HG03460 (cell line): ENCODE measurements around the gene AARSD1.
A peak's percentile ranks its signal among the peaks of the same experiment; 100 is the strongest.
"Not testable (repeated sequence)": the region's sequence is repeated elsewhere in the genome, so short reads cannot be mapped to it uniquely, and the experiment has no call there.

Experiments
- ATAC-seq: cut with Tn5 transposase; IDR thresholded peaks from one replicate; pipeline ENCODE4 v1.9.1; 2021; ENCODE audit not compliant: unreplicated experiment

AARSD1 gene

DNA sequence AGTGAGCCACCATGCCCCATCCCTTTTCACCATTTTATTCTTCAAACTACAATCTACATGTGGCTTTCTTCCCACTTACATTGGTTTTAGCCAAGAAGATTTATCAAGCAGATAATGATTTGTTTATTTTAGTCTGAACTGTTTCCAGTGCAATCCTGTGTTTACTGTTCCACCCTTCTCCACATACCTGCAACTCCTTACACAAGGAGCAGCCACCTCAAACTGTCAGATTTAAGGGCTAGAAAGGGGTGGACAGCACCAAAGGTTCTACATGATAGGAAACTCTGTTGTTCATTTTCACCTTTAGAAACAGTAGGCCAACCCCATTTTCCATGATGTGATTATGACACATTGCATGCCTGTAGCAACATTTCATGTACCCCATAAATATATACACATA is 18.0 kb upstream of the AARSD1 start:
- no peak for ATAC-seq

DNA sequence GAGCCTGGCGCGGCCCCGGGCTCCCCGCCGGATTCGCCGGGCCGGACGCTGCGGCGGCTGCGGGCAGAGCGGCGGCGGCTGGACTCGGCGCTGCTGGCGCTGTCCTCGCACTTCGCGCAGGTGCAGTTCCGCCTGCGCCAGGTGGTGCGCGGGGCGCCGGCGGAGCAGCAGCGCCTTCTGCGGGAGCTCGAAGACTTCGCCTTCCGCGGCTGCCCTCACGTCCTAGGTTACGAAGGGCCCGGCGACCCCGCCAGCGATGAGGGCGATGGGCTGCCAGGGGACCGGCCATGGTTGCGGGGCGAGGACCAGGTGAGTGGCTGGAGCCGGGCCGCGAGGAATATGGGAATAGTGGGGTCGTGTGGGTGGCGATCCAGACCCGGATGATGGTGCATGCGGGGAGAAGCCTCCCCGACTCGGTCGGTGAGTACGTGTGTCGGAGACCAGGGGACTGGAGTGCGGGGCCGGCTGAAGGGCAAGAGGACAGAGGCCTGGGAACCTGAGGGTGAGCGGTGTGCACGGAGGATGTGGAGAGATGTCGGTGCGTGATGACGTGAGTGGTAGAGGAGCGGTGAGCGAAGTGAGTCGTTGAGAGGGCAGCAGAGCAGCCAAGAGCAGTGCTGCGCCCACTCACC is 16.6 kb upstream of the AARSD1 start:
- peak; percentile 41 for ATAC-seq

DNA sequence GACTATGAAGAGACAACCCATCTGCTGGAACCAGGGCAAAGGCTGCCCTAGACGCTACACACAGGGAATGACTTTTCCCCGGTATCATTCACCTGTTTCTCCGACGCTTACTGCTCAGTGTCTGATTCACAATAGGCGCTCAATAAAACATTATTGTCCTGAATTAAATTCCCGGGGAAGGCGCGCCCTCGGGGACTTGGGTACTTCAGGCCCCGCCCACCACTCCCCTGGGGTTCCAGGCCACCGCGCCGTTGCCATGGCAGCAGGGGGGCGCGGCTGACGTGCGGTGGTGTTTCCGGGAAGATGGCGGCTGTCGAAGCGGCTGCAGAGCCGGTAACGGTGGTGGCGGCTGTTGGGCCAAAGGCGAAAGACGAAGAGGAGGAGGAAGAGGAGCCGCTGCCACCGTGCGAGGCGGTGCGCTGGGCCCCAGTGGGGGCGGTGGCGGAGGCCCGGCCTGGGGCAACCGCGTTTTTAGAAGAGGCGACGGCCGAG is 16.1 kb upstream of the AARSD1 start, which contains the start of gene RUNDC1:
Gene RUNDC1 (plus strand): TSS at position 292 of the 492 bp plus-strand sequence. CDS start 12 bp downstream, at position 304.
- peak; percentile 59 for ATAC-seq

DNA sequence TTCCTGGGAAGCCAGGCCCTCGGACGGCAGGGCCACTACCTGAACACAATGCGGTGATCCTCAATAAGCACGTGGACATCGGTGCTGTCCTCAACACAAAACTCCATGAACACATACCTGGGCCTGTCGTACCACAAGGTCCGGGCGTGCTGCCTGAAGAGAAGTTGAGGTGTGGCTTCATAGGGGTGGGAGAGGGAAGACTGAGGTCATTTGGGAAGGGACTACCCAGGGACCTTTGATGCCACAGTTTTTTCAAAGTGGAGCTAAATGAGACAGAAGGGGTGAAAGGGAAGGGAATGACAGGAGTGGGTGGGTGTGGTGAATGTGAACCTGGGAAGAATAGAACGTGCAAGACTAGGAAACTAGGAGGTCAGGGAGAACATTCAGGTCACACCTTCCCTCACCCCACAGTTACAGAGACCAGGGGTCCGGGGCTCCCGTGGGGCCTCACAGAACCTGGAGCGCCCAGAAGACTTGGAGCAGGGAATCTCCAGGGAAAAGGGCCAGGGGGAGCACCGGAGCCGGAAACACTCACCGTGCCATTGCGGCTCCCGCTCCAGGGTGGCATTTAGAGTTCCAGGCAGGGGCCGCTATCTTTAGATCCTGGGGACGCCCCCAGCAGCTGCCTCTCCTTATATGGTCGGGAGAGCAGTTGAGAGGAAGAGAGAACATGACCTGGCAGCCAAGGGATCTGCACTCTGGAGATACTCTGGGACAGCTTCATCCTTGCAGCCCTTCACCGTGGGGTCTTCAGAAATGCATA is 15.4 kb upstream of the AARSD1 start, which contains the start of gene PTGES3L:
Gene PTGES3L (minus strand): TSS at position 570 of the 763 bp plus-strand sequence. CDS start 27 bp downstream, at position 543.
- no peak for ATAC-seq

DNA sequence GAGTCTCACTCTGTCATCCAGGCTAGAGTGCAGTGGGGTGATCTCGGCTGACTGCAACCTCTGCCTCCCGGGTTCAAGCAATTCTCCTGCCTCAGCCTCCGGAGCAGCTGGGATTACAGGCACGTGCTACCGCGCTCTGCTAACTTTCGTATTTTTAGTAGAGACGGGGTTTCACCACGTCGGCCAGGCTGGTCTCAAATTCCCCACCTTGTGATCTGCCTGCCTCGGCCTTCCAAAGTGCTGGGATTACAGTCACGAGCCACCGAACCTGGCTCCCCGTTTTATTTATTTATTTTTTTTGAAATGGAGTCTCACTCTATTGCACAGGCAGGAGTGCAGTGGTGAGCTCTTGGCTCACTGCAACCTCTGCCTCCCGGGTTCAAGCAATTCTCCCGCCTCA is 11.4 kb upstream of the AARSD1 start:
- ATAC-seq, result not testable (repeated sequence)

DNA sequence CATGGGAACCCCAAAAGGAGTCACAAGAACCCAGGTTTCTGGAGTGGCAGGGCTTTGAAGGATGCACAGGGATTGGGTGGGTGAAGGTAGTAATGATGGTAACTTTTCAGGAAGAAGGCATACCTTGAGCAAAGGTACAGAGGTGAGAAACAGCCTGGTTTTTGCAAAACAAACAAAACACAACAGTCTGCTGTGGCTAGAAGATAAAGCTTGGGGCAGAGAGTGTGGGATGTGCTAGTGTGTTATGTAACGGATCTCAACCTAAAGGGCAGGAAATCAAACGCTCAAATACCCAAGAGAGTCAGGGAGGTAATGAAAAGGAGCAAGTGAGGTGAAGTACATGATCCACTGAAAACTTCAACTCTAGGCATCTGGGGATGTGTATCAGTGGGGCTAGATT is 11.0 kb upstream of the AARSD1 start:
- no peak for ATAC-seq

DNA sequence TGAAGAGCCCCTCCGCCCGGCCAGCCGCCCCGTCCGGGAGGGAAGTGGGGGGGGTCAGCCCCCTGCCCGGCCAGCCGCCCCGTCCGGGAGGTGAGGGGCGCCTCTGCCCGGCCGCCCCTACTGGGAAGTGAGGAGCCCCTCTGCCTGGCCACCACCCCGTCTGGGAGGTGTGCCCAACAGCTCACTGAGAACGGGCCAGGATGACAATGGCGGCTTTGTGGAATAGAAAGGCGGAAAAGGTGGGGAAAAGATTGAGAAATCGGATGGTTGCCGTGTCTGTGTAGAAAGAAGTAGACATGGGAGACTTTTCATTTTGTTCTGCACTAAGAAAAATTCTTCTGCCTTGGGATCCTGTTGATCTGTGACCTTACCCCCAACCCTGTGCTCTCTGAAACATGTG is 9.1 kb upstream of the AARSD1 start:
- not testable (repeated sequence) for ATAC-seq

DNA sequence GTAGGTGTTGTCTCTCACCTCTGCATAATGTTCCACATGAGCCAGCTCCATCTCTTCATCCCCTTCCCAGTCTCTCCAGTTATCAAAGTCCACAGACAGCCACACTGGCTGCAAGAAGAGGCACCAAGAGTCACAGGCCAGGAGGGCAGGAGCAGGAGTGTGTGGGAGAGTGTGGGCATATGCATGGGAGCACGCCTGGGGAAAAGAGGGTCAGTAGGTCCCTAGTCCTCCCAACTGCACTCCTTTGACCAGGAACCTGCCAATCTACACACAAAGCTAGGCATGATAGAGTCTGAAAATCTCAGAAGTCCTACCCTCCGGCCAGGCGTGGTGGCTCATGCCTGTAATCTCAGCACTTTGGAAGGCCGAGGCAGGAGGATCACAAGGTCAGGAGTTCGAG is 7.3 kb upstream of the AARSD1 start:
- ATAC-seq, result no peak

DNA sequence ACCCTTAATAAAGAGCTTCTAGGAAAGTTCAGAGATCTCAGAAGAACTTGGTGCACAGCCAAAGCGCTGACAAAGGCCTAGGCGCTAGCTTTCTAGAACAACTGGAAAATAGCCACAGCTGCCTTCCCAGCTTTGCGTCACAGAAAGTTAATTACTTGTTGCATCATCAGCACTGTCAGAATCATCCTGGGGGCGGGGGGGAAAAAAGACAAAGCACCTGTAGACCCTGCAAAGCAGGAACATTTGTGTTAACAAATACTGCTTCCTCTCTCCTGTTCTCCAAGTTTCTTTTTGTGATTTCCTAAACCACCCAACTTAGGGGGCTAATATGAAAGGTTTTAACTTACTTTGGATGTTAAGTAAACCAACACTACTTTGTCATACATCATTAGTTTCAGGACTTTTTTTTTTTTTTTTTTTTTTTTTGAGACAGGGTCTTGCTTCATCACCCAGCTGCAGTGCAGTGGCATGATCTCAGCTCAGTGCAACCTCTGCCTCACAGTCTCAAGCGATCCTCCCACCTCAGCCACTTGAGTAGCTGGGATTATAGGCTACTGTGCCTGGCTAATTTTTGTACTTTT is 4.8 kb upstream of the AARSD1 start:
- ATAC-seq, result no peak

DNA sequence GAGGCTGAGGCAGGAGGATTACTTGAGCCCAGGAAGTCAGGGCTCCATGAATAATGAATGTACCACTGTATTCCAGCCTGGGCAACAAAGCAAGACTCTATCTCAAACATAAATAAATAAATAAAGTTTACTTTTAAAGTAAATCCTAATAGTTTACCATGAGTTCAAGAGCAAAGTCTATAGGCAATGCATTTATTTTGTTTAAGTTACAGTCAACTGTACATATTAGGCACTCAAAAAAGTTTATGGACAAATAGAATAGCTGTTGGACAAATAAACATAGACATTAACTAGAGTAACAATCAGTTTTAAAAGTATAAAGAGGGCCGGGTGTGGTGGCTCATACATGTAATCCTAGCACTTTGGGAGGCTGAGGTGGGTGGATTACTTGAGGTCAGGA is 3.7 kb upstream of the AARSD1 start:
- no peak for ATAC-seq

DNA sequence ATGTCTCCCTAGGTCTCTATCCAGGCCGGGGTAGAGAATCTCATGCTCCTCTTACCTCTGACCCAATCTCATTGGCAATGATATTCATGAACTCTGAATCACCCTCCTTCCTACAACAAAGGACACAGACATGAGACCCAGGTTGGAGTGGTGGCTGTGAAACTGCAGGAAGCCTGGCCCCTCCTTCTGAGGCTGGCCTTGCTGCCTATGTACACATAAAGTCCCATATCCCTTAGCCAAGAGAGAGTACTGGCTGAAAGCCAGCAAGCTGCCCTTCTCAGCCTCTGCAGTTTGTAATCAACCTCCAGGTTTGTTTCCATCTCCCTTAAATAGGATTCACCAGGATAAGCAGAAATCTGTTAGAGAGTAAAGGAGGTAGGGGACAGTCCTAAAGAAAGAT is 10.6 kb downstream of the AARSD1 start:
- no peak for ATAC-seq

DNA sequence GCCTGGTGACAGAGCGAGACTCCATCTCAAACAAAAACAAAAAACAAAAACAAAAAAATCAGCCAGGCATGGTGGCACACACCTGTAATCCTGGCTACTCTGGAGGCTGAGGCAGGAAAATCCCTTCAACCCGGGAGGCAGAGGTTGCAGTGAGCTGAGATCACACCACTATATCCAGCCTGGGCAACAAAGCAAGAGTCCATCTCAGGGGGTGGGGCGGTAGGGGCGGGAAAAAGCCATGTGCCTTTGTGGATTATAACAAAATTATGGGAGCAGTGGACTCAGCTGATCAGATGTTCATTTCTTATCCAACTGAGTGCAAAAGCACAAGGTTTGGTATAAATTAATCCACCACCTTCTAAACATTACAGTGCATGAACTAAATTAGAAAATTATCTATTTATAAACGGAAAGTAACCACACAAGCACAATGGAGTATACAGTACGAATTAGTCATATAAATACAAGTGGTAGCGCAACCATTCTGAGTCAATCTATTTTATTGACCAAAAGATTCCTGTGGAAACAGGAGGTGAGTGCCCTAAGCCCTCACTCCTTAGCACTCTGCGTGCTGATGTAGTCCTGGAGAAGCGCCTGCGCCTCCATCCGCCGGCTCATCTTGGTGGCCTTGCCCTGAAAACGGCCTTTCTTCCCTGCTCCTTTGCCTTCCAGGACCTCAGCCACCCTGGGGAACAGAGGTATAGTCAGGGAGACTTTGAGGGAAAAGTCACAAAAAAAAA is 14.0 kb downstream of the AARSD1 start:
- no peak for ATAC-seq

DNA sequence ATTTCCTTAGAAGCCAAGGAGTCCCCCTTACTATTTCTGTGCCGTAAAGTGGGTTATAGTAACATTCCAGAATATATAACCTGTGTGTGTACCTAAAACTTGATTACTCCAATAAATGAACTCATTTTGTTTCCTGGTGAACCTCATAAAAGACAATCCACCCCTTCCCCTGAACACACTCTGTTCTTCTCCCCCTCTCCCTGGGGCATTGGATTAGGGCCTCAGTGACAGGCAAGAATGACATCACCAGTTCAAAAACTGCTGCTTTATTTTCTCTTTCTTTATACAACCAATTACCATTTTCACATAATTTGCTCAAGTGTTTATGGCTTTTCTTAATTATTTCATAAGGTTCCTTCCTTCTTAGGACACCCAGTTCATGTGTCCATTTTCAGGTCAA is 17.4 kb downstream of the AARSD1 start:
- no peak for ATAC-seq

DNA sequence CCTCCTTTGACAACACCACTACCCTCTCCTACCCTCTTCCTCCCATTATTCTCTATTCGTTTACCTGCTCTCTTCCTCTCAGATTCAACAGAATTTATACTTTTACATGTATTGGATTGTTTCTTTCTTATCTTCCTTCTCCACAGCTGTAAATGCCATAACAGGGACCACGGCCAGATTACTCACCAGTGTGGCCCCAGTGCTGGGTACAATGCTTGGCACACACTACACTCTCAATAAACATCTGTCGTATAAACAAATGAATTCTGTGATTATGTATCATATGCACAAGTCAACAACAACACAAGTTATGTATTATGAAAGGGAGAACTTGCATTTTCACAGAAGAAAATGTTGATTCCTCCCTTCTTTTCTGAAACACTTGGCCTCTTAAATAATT is 20.0 kb downstream of the AARSD1 start:
- no peak for ATAC-seq

DNA sequence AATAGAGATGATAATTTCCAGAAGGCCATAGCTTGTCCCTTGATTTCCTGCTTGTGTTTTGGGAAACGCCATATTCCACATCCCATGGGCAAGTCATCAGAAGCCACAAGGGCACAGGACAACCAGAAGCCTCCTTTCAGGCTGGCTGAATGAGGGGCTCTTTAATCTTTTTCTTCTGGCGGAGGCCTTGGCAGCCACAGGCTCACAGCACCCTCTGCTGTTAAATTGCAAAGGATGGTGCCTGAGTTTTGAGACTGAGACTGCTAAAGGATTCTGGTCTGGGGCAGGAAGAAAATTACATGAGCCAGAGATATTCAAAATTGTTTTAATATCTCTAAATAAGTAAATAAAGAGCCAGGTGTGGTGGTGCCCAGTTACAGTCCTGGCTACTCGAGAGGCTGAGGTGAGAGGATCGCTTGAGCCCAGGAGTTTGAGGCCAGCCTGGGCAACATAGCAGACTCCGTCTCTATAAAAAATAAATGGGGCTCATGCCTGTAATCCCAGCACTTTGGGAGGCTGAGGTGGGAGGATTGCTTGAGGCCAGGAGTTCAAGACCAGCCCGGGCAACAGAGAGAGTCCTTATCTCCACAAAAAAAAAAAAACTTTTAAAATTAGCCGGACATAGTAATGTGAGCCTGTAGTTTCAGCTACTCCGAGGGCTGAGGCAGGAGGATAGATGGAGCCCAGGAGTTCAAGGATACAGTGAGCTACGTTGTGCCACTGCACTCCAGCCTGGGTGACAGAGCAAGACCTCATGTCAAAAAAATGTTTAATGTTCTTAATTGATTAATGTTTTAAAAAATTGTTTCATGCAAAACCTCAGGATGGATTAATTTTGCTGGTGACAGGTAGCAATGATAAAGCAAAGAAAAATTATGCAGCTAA is 26.3 kb downstream of the AARSD1 start:
- no peak for ATAC-seq

DNA sequence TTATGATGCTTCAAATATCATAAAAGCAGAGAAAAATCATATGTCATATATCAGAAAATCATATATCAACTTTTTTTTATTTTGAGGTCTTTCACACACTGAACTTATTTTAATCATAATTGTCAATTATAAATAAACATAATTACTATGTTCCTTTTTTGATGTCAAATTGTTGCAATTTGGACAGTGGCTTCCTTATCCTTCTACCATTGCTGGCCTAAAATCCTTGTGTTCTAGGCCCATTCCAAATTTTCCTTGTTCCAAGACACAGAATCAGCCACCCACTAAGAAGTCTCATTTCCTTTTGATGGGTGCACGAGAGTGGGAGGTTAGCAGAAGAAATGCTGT is 34.8 kb downstream of the AARSD1 start:
- ATAC-seq, result no peak

DNA sequence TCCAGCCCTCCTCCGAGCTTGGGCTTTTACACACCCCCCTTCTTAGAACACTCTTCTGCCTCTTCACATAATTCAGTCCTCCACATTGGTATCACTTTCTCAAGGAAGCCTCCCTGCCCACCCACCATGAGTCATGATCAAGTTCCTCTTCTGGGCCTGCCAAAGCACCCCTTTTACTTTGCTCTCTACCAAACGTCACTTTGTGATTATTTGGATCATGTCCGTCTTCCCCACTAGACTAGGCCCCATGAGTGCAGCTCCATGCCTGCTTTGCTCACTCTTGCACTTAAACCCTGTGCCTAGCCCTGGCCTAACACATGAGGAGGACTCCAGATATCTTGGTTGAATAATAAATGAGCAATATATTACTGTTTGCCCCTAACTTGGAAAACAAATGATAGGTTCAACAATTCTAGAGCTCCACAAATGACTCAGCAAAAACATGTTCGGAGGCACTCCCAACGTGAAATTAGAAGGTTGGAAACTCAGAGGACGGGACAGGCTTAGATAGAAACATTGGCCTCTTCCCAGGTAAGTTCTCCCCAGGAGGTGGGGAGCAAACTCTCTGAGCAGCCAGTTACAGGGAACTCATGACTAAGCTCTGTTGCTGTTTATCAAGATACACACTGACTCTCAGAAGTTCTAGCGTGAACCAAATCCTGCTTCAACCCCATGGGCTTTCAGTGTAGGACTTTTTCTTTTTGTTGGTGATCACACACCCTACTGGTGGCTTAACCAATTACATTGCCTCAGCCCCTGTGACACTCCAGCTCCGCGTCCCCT is 35.3 kb downstream of the AARSD1 start:
- no peak for ATAC-seq

DNA sequence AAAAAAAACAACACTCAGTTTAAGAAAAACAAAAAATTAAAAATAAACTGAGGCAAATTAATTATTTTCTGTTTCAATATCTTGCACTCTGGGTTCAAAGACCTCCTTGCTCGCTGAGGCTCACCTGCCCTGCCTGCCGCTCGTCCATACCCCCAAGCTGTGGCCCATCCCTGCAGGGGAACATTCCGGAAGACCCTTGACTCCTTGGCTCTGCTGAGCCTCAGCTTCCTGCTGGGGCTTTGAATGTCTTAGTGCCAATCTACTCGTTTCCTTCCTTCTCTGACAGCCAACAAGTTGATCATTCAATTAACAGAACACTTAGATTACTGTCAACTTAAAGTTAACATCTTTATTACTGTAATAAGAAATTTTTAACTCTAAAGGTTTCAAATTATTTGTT is 39.4 kb downstream of the AARSD1 start:
- no peak for ATAC-seq

DNA sequence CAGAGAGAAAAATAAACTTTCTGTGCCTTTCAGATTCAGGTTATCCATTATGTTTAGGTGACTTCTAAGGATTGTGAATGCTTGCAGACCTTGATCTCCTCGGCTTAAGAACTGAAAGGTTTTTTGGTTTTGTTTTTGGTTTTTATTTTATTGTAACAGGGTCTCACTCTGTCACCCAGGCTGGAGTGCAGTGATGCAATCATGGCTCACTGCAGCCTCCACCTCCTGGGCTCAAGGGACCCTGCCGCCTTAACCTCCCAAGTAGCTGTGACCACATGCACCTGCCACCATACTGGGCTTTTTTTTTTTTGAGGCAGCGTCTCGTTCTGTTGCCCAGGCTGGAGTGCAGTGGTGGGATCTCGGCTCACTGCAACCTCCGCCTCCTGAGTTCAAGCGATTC is 40.8 kb downstream of the AARSD1 start:
- not testable (repeated sequence) for ATAC-seq

DNA sequence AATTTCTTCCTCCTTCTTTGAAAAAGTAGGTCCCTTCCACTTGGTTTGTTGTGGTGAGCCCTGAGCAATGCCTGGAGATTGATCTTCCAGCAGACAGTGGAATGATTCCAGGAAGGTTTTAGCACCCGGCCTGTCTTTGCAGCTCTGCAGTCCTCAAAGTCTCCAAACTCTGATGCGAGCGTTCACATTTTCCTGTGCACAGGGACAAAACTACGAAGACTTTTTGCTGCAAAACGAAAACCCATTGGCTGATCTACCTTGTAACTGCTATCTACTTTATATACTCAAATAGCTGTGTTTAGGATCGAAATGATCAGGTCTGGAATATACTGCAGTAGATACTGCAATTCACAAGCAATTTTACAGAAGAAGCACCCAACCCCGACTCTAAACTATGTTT is 42.0 kb downstream of the AARSD1 start:
- no peak for ATAC-seq
